ENCODE results near the gene NCOR2.

GRCh38 chr12:124578445-124578844 is 11.0 kb upstream of the NCOR2 start:
- no peak for TF ChIP-seq EZH2 (IDR thresholded peaks at IDR 0.05; ENCODE audit: borderline replicate concordance, insufficient read depth, low read length, poor library complexity, severe bottlenecking)
- TF ChIP-seq REST (IDR thresholded peaks at IDR 0.05; ENCODE audit: borderline replicate concordance), result no peak
- no peak for TF ChIP-seq CTCF (IDR thresholded peaks at IDR 0.05; ENCODE audit: poor library complexity, severe bottlenecking)

All from neural cell (in vitro differentiated cells).